ENCODE results near the gene PEDS1.
"Not testable (repeated sequence)": the region's sequence is repeated elsewhere in the genome, so short reads cannot be mapped to it uniquely, and the experiment has no call there.

The PEDS1 gene

DNA sequence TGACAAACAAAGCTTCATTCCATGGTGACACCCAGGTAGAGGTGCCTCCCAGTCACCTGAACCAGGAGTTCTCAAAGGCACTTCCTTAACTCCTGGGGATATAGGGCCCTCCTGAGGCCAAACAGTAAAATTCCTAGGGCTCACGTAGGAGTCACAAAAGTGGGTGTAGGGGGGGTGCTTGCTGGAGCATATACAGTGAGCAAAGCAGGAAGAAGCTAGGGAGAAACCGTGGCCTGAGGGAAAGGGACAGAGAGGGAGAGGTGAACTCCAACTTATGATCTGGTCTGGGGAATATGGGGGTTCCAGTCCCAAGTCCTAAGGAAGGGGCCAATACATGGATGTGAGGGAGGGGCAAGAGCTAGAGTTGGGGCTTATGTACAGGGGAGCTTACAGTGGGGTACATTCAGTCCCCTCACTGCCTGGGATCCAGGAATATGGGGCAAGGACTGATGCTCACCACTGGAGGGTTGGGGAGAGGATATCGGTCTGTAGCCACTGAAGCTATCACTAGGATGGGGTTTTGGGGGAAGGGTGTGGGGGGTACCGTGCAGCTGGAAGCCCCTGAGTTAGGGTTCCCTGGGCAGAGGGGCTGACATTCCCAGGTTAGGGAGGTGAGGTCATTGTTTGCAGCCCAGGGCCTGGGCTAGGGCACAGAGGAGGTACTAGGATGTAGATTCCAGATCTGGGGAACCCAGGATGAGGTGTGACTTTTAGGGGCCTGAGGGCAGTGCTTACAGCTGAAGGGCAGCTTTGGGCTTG lies 950 bp downstream of the PEDS1 start:
- DNase-seq = no peak

DNA sequence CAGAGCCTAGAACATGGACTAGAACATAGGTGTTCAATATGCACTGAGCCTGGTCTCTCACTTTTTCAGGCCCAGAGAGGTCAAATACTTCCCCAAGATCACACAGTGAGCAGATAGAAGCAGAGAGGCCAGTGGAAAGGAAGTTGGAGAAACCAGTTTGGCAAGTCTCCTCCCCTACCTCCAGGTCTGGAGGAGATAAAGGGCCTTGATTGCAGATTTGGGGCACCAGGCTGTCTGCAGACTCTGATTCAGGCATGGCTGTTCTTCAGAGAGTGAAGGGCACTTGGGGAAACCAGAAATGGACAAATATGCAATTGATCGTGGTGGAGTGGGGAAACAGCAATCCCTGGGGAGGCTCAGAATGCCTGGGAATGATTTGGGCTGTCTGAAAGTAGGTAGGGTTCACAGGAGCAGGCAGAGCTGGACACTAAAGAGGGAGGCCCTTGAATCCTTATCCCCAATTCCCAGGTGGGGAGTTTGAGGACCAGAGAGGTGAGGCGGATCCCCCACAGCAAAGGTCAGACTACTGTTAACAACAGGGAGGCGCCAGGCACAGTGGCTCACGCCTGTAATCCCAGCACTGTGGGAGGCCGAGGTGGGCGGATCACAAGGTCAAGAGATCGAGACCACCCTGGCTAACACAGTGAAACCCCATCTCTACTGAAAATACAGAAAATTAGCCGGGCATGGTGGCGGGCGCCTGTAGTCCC lies 2.3 kb downstream of the PEDS1 start:
- no peak for DNase-seq

DNA sequence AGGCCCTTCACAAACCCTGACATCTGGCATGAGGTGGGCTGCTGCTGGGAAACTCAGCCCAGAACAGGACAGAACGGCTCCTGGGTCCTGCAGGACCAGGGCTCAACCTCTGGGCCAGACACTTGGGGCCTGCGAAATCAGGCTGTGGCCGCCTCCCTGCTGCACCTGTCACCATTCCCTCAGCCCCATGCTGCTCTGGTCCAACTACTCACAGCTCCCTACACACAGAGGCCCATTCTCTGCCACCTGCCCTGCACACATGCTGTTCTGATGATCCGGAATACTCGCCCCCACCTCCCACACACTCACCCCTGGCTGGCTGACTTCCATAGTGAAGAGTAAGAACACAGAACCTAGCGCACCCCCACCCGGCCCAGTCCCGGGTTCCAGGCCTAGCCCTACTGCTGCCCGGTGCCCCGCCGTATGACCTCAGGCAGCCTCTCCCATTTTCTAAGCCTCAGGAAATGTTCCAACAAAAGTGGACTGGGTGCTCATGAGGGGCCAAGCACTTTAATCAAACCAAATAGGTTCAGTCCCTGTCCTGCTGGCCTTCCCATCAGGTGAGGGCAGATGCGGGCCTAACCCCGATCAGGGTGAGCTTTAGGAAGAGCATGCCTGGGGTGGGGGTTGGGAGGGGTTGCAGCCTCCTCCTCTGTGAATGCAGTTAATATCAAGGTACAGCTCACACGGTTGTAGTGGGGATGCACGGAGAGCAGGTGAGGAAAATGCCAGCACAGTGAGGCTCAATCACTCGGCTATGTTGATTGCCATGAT lies 3.9 kb downstream of the PEDS1 start:
- DNase-seq = no peak

DNA sequence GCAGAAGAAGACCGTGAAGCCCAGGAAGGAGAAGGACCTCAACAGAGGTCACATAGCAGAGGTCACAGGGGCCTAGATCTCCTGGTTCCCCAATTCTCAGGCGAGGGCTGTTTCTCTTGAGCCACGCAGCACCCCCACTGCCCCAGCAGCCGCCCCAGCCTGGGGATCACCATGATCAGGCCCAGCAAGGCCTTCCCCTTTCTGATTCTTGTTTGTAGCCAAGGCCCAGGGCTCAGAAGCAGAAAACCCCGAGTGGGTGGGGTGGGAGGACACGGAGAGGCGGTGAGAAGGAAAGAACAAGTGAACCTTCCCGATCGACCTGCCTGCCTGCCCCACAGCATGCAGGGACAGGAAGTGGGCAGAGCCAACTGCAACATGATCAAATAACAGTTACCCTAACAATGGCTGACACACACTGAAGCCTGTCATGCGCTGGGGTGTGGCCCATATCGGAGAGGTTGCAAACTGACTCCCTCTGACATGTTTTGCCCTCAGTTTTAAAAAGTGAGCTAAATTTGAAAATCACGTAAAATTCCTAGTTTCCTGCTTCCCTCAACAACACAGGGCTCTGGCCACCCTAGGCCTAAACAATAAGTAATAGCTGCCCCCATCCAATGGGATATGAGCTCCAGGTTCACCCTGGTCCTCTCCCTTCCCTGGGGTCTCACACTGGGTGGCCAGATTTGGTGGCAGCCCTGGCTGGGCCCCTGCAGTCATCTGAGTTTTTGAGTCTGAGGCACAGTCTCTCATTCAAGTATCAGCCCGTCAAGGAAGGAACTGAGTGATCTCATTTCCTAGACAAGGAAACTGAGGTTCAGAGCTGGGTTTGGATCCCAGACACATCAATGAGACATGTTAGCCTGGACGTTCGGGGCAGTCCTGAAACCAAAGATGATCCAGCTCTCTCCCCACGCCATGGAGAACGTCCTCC lies 6.5 kb downstream of the PEDS1 start:
- DNase-seq = no peak

DNA sequence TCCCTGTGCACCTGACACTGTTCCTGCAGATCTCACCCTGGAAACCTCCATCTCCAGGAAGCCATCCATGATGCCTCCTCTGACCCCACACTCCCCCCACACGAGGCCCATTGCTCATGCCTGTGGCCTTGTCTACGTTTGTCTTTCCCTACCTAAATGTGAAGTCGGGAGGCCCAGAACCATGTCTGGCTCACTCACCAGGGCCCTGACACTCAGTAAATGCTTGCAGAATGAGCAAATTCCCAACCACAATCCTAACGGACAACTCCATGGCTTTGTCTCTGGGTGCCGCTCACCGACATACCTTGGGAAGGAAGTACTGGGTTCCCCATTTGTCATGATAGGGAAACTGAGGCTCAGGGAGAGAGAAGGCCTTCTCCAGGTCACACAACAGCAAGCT lies 7.3 kb downstream of the PEDS1 start:
- no peak for DNase-seq

DNA sequence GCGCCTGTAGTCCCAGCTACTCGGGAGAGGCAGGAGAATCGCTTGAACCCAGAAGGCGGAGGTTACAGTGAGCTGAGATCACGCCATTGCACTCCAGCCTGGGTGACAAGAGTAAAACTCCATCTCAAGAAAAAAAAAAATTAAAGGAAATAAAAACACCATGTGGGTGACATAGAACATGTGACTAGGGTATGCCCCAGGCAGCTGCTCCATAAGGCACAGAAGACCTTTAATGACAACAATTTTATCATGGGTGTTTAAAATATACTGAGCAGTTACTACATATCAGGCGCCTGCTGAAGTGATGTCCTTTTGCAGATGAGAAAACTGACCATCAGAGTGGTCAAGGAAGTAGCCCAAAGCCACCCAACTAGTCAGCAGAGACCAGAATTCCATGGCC lies 8.0 kb downstream of the PEDS1 start:
- DNase-seq = no peak

DNA sequence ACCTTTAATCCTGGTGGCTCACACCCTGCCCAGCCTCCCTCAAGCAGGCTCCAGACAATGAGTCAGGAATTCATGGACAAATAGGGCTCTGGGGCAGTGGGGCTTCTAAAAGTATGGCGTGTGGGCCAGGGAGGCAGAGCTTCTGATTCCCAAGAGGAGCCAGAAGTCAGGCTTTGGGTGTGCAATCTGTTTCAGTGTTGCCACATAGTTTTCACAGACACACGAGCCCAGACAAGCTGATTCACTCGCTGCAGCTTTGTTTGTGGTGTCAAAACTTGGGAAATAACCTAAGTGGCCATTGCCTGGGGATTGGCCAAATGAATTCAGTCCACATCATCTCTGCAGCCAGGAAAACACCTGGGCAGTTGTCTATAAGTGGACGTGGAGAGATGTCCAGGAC lies 9.2 kb downstream of the PEDS1 start:
- no peak for DNase-seq

DNA sequence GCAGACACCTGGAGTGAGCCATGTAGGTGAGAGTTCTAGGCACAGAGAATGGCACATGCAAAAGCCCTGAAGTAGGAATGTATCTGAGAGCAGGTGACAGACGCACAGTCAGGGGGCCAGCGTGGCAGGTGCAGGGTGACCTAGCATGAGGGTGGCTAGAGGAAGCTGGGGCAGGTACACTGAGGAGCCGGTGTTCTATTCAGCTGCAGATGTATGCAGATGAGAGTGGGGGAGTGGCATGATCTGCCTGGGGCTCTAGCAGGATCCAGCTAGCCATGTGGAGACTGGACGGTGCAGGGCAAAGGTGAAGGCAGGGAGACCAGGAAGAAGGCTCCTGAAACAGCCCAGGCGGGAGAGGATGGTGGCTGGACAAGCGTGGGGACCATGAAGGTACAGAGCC lies 10.7 kb downstream of the PEDS1 start:
- no peak for DNase-seq

DNA sequence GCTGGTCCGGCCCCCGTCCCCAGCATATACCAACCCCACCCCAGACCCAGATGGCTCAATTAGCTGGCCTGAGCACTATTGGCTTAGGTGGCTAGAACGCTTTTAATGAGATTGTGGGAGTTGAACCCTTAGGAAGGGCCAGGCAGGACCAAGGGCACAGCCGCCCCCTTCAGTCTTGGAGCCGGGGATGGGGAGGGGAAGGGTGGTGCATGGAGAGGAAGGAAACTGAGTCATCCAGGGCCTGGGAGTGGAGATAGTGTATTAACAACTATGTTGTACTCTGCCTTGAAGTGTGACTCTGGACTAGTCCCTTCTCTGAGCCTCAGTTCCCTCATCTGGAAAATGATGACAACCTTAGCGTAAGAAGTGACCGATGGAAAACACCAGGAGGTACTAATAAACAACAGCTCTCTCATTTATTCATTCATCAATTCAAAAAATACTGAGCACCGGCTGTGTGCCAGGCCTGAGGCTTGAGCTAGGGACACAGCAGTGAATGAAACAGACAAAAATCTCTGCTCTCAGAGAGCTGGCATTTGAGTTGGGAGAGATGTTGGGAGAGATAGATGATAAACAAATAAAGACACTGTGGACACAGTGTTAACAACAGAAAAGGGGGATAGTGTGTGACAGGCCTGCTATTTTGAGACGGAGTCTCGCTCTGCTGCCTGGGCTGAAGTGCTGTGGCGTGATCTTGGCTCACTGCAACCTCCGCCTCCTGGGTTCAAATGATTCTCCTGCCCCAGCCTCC lies 11.5 kb downstream of the PEDS1 start:
- DNase-seq = no peak

DNA sequence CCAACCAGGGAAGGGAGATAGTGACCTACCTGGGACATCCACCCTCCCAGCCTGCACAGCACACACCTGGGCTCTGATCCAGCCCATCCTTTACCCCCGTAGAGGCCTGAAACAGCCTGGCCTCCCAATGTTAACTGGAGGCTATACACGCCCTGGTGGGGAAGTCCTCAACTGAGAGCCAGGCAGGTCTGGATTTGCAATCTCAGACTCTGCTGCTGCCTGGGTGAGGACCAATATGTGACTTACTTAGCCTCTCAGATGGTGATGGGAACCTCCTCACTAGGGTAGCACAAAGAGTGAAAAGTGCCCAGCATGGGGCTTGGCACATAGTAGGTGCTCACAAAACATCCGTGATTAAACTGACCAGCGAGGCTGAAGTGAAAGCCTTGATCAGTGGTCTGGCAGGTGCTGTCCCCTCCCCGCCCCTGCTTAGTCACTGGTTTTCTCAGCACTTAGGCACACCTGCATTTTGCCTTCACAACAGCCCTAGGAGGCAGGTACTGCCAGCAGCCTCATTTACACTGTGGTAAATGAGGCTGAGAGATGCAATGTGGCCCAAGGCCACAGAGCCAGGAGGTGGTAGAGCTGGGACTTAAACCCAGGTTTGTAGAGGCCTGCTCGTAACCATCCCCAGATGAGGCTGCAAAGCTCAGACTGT lies 12.4 kb downstream of the PEDS1 start:
- DNase-seq = no peak

DNA sequence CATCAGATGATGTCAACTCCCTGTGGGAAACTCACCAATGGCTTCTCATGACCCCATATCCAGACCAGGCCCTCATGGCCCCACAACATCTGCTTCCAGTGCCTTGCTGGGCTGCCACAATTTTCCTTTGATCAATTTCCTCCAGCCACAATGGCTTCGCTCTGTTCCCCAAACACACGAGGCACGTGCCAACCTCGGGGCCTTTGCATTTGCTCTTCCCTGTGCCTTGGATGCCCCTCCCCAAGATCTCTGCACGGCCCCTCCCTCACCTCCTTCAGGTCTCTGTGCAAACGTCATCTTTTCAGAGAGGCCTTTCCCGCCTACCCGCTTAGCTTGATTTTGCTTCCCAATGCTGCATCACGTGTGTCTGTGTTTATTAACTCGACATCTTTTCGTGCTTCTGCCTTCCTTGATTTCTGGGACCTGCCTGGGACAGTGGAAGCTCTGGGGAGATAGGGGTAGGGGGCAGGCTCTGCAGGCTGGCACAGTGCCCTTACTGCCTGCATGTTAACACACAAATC lies 13.1 kb downstream of the PEDS1 start:
- no peak for DNase-seq

DNA sequence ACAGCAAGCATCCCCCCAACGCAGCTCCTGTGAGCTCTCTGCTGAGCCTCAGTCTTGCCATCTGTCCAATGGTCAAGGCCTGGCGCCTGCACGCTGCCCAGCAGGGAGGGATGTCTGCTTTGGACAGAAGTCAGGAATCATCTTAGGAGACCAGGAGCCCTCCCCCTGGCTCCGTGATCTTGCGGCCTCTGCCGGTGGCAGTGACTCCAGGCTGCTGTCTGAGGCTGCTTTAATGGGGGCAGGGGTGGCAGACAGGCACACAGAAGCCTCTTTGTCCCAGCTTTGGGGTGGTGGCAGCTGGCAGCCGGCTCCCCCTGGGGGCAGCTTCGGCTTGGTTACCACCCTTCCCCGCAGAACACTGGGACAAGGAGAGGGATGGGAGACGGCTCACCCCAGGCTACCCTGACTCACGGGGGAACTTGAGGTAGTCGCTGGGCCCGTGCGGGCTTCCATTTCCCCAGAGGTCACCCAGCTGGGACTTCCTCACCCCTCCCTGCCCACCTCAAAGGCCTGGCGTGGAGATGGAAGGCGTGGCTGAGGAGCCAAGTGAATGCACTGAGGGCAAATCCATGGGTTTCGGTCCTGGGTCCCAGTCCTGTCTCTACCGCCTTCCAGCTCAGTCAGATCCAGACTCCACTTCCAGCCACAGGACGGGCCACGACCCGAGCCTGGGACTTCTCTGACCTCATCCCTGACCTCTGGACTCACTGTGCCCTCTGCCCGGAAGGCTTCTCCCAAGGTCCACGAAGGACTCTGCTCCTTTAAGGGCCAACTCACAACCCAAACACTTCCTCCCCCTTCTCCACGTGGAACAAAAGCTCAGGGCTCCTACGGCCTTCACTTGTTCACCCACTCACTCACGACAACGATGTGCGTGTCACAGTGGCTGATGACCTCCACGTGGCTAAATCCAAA lies 14.8 kb downstream of the PEDS1 start:
- peak; percentile 78 to 90 for DNase-seq

DNA sequence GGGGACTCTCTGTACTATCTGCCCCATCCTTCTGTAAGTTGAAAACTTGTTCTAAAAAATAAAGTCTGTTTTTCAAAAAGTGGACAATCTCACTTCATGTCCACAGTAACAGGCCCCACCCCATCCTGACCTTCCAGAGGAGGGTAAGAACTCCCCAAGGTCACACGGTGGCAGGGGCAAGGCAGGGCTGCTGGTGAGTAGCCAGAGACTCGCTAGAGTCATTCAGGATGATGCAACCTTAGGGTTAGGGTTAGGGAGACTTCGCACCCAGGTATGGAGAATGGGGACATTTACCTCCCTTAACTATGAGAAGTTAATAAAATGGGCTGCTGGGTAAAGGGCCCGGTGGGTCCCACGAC lies 15.4 kb downstream of the PEDS1 start:
- DNase-seq = no peak

DNA sequence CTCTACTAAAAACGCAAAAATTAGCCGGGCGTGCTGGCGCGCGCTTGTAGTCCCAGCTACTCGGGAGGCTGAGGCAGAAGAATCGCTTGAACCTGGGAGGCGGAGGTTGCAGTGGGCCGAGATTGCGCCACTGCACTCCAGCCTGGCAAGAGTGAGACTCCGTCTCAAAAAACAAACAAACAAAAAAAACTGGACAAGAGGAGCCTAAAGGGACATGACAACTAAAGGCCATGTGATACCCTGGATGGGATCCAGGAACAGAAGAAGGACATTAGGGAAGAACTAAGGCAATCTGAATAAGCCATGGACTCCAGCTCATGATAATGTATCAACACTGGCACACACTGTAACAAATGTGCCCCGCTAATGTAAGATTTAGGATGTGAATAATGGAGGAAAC lies 15.8 kb downstream of the PEDS1 start:
- DNase-seq = peak; percentile 34 to 41

DNA sequence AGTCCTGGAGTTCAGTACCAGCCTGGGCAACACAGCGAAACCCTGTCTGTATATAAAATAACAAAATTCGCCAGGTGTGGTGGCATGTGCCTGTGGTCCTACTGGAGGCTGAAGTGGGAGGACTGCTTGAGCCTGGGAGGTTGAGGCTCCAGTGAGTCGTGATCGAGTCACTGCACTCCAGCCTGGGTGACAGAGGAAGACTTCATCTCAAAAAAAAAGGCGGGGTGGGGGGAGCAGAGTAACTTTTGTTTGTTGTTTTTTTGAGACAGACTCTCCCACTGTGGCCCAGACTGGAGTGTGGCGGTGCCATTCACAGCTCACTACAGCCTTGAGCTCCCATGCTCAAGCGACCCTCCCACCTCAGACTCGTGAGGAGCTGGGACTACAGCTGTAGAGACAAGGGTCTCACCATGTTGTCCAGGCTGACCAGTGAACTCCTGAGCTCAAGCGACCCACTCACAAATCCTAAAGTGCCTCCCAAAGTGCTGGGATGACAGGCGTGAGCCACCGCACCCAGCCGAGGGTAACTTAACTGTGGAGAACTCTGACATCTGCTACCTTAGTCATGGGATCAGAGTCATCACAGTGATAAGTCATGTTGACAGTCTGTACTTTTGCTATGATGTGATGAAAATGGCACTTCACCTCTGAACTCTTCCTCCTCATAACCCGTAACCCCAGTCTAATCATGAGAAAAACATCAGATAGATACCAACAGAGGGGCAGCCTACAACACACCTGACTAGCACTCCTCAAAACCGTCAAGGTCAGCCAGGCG lies 16.5 kb downstream of the PEDS1 start:
- DNase-seq = no peak

DNA sequence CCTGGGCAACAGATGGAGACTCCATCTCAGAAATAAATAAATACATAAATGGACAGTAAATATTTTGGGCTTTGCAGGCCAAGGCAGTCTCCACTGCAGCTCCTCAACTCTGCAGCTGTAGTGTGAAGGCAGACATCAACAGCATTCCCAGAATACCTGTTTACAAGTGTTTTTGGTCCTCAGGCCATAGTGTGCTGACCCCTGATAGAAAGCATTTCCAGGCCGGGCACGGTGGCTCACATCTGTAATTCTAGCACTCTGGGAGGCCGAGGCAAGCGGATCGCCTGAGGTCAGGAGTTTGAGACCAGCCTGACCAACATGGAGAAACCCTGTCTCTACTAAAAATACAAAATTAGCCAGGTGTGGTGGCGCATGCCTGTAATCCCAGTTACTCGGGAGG lies 18.4 kb downstream of the PEDS1 start:
- DNase-seq = not testable (repeated sequence)

DNA sequence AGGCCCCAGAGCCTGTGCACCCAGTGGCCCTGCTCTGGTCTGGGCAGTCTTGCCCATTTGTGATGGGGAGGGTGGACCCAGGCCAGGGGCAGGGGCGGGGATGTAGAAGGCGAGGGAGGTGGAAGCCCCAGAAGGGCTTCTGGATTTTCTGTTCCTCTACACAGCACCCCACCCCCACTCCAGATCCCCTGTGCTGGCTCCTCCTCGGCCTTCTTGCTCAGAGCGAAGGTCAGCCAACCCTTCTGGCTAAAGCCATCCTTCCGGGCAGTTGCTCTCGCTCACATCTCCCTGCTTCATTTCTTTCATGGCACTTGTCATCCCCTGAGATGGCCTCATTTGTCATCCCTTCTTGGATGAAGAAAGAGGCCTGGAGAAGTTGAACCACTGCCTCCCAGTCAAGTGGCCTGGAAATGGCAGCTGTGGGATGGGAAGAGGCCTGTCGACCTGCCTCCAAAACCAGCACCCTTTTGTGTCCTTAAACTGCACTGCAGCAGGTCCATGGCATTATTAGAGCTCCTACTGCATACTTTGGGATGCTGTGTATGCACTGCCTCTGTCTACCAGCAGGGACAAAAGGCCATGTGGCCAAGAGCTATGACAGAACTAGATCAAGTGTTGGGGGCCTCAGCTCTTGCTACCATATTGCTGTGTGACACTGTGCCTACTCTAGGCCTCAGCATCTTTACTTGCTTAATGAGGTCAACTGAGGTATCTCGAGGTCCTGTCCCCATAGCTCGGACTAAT lies 19.9 kb downstream of the PEDS1 start:
- DNase-seq = no peak

DNA sequence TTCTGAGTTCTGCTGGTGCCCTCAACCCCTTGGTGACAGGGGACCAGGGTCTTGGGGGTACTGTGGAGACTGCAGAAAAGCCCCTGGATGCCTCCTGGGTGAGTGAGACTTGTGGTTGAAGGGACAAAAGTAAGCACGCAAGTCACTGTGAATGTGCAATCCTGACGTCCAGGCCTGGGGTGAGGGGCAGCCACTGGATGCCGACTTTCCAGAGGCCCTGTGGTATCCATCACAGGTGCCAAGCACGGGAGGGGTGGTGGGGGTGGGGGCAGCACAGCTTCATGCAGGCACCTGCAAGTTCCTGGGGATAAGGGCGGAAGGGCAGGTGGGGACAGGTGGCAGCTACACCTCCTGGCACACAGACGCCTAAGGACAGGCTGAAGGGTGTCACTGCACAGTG lies 20.5 kb downstream of the PEDS1 start:
- DNase-seq = no peak

DNA sequence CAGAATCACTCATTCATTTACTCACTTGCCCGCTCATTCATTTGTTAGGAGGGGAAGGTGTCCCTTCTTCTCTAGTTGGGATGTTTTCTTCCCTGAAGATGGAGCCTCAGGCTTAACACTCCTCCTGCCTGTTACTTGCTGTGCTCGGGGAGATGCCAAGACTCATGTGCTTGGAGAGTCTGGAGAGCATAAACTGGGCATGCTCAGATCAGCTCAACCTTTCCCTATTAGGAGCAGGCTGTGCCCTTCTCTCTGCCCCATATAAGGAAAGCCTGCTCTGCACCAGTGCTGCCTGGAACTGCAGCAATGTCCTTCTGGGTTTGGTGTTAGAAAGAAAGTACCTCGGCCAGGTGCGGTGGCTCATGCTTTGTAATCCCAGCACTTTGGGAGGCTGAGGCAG lies 22.5 kb downstream of the PEDS1 start:
- DNase-seq = no peak
